ENCODE results near the gene SFSWAP.
"Not testable (repeated sequence)": the region's sequence is repeated elsewhere in the genome, so short reads cannot be mapped to it uniquely, and the experiment has no call there.

Gene SFSWAP

GRCh38 chr12:131738196-131738595 is 27.3 kb downstream of the SFSWAP start:
- no peak overlapping the region for H3K27ac ChIP-seq (replicated peaks)
- H3K27me3 ChIP-seq (ENCODE audit: insufficient read depth, poor library complexity, severe bottlenecking), result no peaks in the 10 kb centered on the region
- H3K4me3 ChIP-seq (replicated peaks; ENCODE audit: insufficient read depth, low read length), result no peak overlapping the region
- TF ChIP-seq CTCF (IDR thresholded peaks at IDR 0.05; ENCODE audit: insufficient read depth, low read length) (no peak), POLR2AphosphoS5 (IDR thresholded peaks at IDR 0.05; ENCODE audit: low read depth) (no peak), SPI1 (IDR thresholded peaks at IDR 0.05; ENCODE audit: borderline replicate concordance, low read depth) (no peak), GABPA (IDR thresholded peaks at IDR 0.05; ENCODE audit: low read depth) (no peak)
- TF ChIP-seq, protein P1, sequence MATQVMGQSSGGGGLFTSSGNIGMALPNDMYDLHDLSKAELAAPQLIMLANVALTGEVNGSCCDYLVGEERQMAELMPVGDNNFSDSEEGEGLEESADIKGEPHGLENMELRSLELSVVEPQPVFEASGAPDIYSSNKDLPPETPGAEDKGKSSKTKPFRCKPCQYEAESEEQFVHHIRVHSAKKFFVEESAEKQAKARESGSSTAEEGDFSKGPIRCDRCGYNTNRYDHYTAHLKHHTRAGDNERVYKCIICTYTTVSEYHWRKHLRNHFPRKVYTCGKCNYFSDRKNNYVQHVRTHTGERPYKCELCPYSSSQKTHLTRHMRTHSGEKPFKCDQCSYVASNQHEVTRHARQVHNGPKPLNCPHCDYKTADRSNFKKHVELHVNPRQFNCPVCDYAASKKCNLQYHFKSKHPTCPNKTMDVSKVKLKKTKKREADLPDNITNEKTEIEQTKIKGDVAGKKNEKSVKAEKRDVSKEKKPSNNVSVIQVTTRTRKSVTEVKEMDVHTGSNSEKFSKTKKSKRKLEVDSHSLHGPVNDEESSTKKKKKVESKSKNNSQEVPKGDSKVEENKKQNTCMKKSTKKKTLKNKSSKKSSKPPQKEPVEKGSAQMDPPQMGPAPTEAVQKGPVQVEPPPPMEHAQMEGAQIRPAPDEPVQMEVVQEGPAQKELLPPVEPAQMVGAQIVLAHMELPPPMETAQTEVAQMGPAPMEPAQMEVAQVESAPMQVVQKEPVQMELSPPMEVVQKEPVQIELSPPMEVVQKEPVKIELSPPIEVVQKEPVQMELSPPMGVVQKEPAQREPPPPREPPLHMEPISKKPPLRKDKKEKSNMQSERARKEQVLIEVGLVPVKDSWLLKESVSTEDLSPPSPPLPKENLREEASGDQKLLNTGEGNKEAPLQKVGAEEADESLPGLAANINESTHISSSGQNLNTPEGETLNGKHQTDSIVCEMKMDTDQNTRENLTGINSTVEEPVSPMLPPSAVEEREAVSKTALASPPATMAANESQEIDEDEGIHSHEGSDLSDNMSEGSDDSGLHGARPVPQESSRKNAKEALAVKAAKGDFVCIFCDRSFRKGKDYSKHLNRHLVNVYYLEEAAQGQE (IDR thresholded peaks at IDR 0.05; ENCODE audit: insufficient replicate concordance, low read depth), result no peak
- DNase-seq (ENCODE audit: low read depth in 1 of 2, low spot score in 1 of 2), result no peak

DNA sequence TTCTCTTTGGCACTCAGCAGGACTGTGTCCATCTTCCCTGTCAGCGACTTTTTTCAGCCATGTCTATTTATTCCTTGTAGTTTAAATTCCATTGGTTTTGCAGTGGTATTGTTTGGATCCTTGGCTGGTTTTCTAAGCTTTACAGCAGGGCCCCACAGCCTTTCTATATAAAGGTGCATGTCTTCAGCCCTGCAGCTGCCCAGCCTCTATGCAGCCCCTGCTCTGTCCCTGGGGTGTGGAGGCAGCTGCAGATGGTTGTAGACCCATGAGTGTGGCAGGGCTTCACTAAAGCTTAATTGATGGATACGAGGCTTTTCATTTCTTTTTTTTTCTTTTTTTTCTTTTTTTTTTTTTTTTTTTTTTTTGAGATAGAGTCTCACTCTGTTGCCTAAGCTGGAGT is 29.7 kb downstream of the SFSWAP start:
- no peaks in the 10 kb centered on the region for H3K27me3 ChIP-seq (ENCODE audit: insufficient read depth, poor library complexity, severe bottlenecking)
- TF ChIP-seq SPI1 (IDR thresholded peaks at IDR 0.05; ENCODE audit: borderline replicate concordance, low read depth) (no peak), GABPA (IDR thresholded peaks at IDR 0.05; ENCODE audit: low read depth) (no peak), POLR2AphosphoS5 (IDR thresholded peaks at IDR 0.05; ENCODE audit: low read depth) (no peak), CTCF (IDR thresholded peaks at IDR 0.05; ENCODE audit: insufficient read depth, low read length) (no peak)
- TF ChIP-seq, protein P1 (IDR thresholded peaks at IDR 0.05; ENCODE audit: insufficient replicate concordance, low read depth), result no peak

GRCh38 chr12:131742761-131743160 is 31.9 kb downstream of the SFSWAP start:
- not testable (repeated sequence) for H3K4me3 ChIP-seq (replicated peaks; ENCODE audit: insufficient read depth, low read length); DNase-seq (ENCODE audit: low read depth in 1 of 2, low spot score in 1 of 2); H3K27me3 ChIP-seq (ENCODE audit: insufficient read depth, poor library complexity, severe bottlenecking); H3K27ac ChIP-seq (replicated peaks)

More for the DNA sequence above, 29.7 kb downstream of the SFSWAP start:
- Histone ChIP-seq H3K27ac (replicated peaks) (no peak overlapping the region), H3K4me3 (replicated peaks; ENCODE audit: insufficient read depth, low read length) (no peak overlapping the region)
- DNase-seq (ENCODE audit: low read depth in 1 of 2, low spot score in 1 of 2), result no peak

DNA sequence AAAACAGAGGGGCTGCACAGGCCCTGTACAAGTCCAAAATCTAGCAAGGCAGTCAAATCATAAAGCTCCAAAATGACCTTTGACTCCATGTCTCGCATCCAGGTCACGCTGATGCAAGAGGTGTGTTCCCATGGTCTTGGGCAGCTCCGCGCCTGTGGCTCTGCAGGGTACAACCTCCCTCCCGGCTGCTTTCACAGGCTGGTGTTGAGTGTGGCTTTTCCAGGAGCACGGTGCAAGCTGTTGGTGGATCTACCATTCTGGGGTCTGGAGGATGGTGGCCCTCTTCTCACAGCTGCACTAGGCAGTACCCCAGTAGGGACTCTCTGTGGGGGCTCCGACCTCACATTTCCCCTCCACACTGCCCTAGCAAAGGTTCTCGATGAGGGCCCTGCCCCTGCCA is 32.5 kb downstream of the SFSWAP start:
- not testable (repeated sequence) for H3K4me3 ChIP-seq (replicated peaks; ENCODE audit: insufficient read depth, low read length); H3K27ac ChIP-seq (replicated peaks); H3K27me3 ChIP-seq (ENCODE audit: insufficient read depth, poor library complexity, severe bottlenecking); DNase-seq (ENCODE audit: low read depth in 1 of 2, low spot score in 1 of 2)

- H3K27me3 ChIP-seq (ENCODE audit: insufficient read depth, poor library complexity, severe bottlenecking); H3K4me3 ChIP-seq (replicated peaks; ENCODE audit: insufficient read depth, low read length); DNase-seq (ENCODE audit: low read depth in 1 of 2, low spot score in 1 of 2); H3K27ac ChIP-seq (replicated peaks): not testable (repeated sequence)
Measured at GRCh38 chr12:131743880-131744279, 33.0 kb downstream of the SFSWAP start.

- DNase-seq (ENCODE audit: low read depth in 1 of 2, low spot score in 1 of 2); H3K27ac ChIP-seq (replicated peaks); H3K27me3 ChIP-seq (ENCODE audit: insufficient read depth, poor library complexity, severe bottlenecking): not testable (repeated sequence)
Measured at GRCh38 chr12:131744675-131745074, 33.8 kb downstream of the SFSWAP start.

More at GRCh38 chr12:131744675-131745074, 33.8 kb downstream of the SFSWAP start:
- H3K4me3 ChIP-seq (replicated peaks; ENCODE audit: insufficient read depth, low read length), result not testable (repeated sequence)

Data from HL-60 (cell line).